NCI-H345 (cell line): ENCODE results near the gene HSPA12B.
A peak's percentile ranks its signal among the peaks of the same experiment; 100 is the strongest.

ENCODE experiments used
- DNase-seq: peaks from one replicate; lab custom pipeline; 2025; lab: John Stamatoyannopoulos, UW

The HSPA12B gene

DNA sequence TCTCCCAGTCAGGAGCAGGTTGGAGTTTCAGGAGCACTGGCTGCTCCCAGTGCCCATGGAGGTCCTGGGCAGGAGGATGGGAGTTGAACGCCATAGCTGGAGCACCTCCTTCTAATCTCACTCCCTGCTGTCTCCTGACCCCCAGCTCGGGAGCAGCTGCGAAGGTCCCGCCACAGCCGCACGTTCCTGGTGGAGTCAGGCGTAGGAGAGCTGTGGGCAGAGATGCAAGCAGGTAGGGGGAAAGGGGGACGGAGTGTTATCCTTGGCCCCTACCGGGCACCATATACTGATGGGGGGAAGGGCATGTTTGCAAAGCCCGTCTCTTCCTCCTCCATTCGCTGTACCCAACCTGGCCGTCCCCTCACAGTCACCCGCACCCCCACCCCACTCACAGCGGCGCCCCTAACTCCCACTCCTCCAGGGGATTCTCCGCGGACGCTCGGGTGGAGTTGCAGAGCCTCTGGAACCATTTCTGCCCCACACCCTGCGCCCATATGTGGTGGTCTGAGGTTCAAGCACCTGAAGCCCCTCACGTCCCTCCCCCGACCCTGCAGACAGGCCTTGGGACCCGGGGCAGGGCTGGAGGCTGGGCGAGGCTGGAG is 16.7 kb downstream of the HSPA12B start:
- no peak for DNase-seq

DNA sequence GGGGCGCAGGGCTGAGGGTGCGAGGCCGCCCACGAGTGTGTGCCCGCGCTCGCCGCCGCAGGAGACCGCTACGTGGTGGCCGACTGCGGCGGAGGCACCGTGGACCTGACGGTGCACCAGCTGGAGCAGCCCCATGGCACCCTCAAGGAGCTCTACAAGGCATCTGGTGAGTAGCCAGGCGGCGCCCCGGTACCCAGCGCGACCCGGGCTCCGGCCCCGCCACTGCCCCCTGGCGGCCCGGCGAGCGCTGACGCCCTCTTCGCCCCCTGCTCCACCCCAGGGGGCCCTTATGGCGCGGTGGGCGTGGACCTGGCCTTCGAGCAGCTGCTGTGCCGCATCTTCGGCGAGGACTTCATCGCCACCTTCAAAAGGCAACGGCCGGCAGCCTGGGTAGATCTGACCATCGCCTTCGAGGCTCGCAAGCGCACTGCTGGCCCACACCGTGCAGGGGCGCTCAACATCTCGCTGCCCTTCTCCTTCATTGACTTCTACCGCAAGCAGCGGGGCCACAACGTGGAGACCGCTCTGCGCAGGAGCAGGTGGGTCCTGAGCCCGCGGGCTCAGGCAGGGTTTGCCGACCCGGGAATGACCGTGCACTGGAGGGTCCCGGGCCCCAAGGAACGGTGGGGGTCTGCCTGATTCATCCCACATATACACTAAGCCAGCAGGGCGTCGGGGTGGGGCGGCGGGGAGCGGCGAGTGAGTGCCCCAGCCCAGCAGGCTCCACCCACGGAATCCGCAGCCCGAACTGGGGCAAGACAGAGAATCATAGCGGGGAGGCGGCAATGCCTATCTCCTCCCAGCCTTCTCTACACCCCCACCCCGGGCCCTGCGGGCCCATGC is 17.4 kb downstream of the HSPA12B start:
- peak; percentile 77 for DNase-seq

DNA sequence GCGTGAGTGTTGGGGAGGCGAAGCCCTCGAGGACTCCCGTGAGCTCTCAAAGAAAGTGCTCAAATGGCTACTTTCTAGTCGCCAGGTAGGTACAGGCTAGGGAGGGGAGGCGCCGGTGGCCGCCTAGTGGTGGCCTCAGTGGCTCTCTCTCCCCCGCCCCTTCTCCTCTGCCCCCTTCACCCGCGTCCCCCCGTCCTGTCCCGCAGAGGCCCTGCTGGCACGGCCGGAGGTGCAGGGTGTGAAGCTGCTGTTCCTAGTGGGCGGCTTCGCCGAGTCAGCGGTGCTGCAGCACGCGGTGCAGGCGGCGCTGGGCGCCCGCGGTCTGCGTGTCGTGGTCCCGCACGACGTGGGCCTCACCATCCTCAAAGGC is 18.8 kb downstream of the HSPA12B start:
- no peak for DNase-seq

DNA sequence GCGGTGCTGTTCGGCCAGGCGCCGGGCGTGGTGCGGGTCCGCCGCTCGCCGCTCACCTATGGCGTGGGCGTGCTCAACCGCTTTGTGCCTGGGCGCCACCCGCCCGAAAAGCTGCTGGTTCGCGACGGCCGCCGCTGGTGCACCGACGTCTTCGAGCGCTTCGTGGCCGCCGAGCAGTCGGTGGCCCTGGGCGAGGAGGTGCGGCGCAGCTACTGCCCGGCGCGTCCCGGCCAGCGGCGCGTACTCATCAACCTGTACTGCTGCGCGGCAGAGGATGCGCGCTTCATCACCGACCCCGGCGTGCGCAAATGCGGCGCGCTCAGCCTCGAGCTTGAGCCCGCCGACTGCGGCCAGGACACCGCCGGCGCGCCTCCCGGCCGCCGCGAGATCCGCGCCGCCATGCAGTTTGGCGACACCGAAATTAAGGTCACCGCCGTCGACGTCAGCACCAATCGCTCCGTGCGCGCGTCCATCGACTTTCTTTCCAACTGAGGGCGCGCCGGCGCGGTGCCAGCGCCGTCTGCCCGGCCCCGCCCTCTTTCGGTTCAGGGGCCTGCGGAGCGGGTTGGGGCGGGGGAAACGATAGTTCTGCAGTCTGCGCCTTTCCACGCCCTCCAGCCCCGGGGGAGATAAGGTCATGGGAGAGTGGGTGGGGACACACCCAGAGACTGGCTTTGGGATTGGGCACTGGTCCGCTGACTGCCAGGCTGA is 19.3 kb downstream of the HSPA12B start:
- peak; percentile 75 for DNase-seq

DNA sequence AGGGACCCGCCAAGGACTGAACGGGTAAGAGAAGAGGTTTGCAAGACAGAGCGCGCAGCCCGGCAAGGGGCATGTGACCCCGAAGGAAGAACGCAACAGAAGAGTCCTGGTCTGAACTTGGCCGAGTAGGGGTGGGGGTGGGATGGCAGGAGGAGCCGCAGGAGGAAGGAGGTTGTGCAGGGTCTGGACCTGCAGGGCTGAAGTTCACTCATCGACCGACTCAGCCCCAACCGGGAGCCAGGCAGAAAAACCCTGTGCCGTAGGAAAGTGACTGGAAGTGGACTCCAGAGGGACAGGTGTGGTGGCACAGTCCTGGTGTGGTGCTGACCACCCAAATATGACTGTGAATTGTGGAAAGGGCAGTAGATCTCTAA is 19.9 kb downstream of the HSPA12B start:
- no peak for DNase-seq

DNA sequence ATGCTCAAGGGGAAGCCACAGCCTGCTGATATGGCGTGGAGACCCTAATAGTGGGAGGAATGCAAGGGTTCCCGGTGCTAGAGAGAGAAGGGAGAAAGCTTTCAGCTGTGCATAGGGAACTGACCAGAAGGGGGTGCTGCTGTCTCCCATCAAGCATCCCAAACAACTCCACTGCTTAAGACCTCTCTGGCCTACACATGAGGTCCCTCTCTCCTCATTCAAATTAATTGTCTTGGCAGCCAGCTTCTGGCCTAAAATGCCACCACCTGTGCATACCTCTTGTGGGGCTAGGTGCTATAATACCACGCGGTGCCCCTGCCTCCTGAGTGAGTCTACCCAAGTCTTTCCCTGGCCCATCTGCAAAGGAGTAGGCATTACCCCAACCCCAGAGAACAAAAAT is 20.6 kb downstream of the HSPA12B start:
- peak; percentile 41 for DNase-seq

DNA sequence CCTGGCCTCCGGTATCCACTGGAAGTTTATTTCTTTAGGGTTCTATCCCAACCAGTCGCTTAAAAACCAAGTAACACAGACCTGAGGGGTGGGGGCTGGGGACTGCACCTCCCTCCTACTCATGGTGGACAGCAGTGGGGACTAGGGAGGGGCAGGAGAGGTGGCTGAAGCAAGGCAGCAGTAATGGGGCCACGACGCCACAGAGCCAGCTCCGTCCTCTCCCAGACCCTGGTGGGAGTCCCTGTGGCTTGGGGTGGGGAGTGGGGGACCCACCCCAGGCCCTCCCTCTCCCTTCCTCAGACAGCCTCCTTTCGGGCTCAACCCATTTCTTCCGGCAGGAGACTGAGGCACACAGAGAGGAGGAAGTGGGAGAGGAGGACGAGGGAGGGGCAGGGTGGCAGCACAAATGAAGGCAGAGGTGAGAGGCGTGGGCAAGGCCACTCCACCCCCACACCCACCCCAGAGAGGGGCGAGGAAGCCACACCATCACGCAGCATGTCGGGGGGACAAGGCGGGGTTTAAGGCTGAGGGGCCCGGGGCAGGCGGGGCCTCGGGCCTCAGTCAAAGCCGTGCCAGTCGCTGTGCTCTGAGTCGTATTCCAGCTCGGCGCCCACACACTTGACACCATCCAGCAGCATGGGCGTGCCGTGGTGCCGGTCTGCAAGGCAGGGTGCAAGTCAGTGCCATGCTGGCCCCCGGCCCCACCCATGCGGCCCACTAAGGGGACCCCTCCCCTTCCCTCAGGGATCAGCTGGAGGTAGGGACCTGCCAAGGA is 21.2 kb downstream of the HSPA12B start:
- DNase-seq = no peak

DNA sequence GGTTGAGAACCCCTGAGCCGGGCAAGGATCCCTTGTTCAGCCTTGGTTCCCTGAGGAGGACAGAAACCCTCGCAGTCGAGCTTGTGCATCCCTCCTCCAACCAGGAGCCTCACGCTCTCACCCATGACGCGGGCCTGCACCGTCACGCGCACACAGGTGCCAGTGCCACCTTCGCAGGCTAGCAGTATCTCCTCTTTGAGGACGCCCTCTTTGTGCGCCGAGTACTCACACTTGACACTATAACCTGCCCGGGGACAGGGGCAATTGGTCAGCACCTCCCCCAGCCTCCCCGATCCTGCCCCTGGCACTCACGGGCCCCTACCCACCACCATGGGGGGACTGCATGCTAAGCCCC is 21.8 kb downstream of the HSPA12B start:
- no peak for DNase-seq

DNA sequence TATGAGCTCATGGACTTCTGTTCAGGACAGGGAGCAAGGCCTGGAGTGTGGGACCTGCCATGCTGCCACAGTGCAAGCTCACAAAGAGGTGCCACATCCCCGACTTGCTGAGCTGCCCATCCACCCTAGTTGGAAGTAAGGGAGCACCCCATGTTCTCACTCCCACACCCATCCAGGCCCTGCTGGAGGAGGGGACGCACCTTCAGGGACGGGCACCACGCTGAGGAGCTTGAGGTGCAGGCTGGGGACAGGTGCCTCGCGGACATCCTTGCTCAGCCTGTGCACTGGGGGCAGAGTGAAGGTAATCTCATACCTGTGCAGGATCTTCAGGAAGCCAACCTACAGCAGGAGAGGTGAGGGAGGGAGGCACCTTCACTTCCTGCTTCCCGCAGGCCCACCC is 22.8 kb downstream of the HSPA12B start:
- DNase-seq = no peak

DNA sequence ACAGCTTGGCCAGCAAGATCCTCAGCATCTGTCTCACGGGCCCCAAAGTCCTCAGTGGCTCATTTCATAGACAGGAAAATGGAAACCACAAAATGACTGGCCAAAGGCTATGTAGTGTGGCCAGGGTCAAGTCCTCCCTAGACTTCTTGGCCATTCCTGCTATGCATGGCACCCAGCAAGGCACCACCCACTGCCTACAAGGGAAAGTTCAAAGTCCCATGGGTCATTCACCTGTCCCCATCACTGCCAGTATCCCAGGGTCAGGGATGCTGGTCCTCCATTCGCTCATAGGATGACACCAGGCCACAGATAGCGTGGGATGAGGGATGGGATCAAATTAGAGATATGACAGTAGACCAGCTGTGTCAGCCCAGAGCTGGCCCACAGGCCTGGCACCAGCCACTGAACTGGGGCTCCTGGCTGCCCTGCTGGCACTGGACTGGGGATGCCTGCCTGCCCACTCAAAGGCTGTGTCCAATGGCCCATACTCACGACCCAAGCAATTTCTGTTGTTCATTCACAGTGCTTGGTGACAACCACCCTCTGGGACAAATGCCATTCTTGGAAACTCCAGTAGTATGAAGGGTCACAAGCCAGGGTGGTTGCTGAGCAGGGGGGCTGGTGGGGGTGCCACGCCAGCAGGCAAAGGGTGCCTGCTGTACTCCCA is 23.5 kb downstream of the HSPA12B start:
- DNase-seq = no peak

DNA sequence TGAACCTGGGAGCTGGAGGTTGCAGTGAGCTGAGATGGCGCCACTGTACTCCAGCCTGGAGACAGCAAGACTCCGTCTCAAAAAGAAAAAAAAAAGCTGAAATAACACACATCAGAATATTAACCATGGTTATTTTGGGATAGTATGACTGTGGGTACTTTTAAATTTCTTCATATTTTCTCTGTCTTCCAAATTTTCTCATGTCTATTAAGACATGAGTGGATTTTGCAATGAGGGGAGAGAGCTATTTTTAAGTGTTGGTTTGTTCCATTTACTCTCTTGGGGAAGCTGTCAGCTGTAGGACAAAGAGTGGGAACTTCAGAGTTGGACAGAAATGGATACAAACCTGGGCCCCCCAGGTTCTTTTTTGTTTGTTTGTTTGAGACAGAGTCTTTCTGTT is 24.8 kb downstream of the HSPA12B start:
- DNase-seq = no peak

DNA sequence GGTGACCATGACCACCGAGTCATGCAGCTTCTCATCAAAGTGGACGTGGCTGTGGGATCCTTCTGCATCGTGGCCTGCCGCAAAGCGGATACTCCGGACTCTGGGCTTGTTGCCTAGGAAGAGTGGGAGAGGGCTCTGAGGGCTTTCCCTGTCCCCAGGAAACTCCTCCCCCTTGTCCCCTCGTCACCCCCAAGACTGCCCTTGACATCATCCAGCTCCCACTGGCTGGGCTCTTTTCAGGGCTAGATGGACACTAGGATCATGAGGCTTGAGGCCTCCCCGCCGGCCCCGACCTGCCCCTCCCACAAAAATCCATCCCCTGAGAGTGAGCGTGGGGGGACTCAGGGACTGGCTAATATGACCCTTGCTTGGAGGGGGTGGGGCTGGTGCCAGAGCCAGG is 26.1 kb downstream of the HSPA12B start:
- no peak for DNase-seq

DNA sequence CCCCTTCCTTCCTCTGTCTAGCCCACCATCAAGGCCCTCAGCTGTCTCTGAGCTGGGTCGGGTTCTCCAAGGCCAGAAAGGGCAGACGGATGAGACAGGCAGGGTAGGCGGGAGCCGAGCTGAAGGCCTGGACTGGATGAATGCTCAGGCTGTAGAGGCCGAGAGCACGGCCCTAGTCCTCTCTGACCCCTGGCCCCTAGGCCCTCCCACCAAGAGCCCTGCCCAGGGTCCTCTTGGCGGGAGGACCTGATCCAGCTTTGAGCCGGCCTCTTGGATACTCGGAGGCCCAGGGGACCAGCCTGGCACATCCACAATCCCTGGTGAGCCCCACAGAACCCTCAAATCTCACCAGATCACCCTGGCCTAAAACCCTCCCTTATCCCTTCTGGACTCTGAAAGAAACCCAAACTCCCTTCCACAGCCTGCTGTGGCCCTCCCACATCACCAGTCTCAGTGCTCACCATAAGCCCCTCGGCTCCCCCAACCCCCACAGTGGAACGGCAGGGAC is 26.9 kb downstream of the HSPA12B start:
- DNase-seq = no peak

DNA sequence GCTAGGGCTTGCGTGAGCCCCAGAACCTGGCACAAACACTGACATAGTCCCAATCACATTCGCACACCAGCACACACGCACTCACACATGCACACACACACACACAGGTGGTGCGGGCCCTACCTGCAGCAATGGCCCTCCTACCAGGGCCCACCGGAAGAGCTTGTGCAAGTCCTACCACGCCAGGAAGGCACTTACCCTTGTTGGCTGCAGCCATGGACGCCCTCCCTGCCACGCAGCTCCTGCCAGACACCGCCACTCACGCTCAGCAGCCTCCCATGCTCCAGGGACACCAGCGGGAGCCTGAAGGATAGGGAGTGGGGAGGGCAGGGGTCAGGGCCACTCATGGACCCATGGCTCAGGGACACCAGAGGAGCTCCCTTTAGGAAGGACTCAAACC is 27.4 kb downstream of the HSPA12B start:
- no peak for DNase-seq

DNA sequence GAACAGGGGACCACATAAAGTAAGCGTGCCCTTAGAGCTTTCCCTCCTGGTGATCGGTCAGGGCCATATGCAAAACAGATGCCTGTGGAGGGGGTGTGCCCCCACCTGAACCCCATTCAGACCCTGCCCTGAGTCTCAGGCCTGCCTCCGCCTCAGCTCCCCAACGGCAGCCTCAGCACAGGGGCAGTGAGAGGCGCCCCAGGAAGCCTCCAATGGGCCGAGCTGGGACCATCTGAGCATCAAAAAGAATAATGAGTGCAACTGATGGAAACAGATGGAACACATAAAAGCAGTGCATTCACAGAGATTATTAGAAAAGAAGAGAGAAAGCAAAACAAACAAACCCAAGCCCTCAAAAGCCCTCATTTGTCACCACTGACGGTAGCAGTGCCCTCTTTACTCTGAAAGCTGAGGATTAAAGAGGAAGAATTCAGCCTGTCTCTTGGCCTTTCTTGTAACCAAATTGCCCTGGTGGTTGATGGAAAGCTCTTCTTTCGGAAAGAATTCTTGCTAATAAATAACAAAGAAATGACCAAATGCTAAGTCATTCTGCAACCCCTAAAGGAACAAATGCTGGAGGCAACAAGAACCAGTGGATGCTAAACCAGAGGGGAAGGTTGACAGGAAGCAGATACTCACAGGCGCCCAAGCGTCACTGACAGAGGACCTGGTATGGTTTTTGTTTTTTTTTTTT is 28.3 kb downstream of the HSPA12B start:
- no peak for DNase-seq

DNA sequence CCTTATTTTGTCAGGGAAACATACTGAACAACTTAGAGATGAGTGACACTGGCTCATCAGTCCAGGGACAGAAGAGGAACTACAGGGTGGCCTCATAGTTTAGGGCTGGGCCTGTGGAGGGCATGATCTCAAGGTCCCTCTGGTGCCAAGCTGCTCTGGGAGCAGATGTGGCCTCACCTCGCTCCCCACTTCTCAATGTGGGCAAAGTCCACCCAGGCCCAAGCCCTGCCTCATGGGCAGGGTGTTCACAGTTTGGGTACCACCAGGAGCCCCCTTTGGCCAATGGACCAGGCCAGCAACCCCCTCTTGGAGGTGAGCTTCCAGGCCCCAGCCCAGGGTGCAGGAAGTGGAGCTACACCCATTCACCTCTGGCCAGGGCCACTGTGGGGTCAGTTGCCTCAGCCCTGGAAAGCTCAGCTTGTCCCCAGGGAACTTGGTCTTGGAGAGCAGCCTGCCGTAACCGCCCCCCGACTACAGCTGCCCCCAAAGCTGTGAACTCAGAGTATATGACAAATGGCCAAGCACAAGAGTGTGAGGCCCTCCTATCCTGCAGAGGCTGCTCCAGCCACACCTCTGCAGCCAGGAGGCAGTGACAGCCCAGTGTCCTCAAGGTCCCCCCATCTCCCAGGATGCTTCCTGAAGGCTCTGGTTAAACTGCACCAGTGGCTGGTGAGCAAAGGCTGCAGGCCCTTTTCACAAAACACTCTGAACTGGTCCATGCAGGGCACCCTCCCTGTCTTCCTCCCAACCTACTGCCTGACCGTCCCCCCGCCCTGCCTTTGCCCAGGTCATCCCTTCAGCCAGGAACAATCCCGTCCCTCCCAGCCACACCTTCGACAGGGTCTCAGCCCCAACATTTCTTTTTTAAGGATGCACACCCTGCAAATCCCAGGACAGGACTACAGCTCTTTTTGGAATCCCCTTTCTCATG is 31.5 kb downstream of the HSPA12B start:
- DNase-seq = no peak

DNA sequence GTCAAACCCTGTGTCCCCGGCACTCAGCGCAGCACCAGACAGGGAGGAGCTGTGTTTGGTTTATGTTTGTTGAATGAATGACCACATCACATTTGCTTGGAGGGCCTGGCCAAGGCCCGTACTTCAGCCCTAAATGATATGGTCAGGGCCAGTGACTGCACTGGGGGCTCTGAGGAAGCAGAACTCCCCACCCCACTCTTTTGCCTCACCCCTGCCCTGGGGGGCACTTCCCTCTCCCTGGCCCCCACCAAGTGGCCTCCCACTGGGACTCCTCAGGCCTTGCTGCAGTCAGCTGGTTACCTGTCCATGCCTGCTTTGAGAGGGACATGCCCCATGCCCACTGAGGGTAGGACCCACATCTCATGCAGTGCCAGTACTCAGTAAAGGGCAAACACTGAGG is 32.2 kb downstream of the HSPA12B start:
- DNase-seq = no peak

DNA sequence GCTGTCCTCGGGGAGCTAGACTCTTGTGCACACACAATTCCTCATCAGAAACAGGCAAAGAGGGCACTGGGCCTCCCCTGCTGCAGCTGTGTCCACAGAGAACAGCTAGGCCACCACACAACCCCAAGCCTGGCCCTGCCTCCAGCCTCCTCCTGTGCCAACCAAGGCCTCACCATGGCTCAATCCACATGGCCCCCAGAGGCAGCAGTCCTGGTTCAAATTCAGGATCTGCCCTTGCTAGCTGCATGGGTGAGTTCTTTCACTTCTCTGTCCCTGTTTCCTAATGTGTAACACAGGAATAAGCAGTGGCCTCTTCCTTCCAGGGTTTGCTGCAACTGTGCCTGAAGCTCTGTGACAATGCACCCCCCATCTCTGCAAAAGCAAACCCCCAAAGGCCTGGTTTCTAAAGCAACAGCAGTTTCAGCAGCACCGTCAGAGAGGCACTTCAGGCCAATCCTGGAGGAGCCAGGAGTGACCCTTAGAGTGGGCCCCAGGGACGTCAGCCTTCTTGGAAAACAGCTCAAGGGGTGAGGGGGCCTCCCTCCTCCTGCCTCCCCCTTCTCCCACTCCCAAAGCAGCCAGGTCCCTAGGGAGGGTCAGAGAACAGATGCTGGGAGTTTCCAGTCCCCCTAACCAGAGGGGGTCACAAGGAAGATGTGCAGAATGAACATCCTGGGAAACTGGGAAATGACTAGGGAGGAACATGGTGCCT is 32.8 kb downstream of the HSPA12B start:
- DNase-seq = no peak

DNA sequence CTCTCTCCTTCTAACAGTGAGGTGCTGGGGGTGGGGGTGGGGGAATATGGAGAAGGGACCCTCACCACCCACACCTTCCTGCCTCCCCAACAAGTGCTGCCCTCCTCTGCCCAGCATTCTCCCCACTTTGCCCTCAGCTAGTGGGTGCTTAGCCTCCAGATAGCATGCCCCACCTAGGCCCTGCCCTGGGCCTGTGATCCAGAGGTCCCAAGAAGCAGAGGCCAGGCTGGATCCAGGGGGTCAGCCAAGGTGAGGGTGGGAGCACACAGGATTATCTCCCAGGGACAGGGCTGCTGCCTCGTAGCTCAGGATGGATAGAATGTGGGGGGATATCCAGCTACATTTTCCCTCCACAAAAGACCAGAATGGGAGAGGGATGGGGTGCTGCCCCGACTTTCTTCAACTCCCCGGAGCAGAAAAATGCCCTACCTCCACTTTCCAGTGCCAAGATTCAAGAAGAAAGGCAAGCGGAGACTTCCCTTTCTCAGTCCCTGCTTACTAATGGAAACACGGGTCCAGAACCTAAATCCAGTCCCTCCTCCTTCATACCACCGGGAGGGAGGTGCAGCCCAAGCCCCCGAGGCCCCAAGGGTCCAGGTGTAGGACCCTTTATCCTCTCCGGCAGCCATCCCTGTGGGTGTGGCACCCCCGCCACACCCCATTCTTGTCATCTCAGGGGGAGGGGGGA is 34.1 kb downstream of the HSPA12B start:
- no peak for DNase-seq
